Measurements from ENCODE around the gene PRKCA.

Gene PRKCA

GRCh38 chr17:66733759-66734158, 431.3 kb downstream of the PRKCA start:
- no peak for DNase-seq
- intact Hi-C loops (cut with DNase I): no loop called here

GRCh38 chr17:66734186-66734943, 432.0 kb downstream of the PRKCA start:
- intact Hi-C loops (cut with DNase I): no loop called here
- DNase-seq: no peak

- DNase-seq: peak in 41 of 42 donors; percentile 17 to 81 (median 61)
- intact Hi-C loops (cut with DNase I): no loop called here
These were observed 435.1 kb downstream of the PRKCA start for GRCh38 chr17:66737524-66737923.

- no peak for DNase-seq
- intact Hi-C loops (cut with DNase I): no loop called here
These were observed 435.9 kb downstream of the PRKCA start for GRCh38 chr17:66738301-66738700.

- peak in 1 of 42 donors; percentile 15 for DNase-seq
- intact Hi-C loops (cut with DNase I): no loop called here
These were observed 437.1 kb downstream of the PRKCA start for GRCh38 chr17:66739553-66739952.

GRCh38 chr17:66740226-66740625, 437.8 kb downstream of the PRKCA start:
- intact Hi-C loops (cut with DNase I): no loop called here
- no peak for DNase-seq

GRCh38 chr17:66743511-66743910, 441.1 kb downstream of the PRKCA start:
- no peak for DNase-seq
- intact Hi-C loops (cut with DNase I): no loop called here

- intact Hi-C loops (cut with DNase I): no loop called here
- no peak for DNase-seq
These were observed 444.3 kb downstream of the PRKCA start for GRCh38 chr17:66746736-66747135.

GRCh38 chr17:66747578-66748275, 445.3 kb downstream of the PRKCA start:
- DNase-seq: no peak
- intact Hi-C loops (cut with DNase I): no loop called here

- intact Hi-C loops (cut with DNase I): no loop called here
- no peak for DNase-seq
These were observed 446.2 kb downstream of the PRKCA start for GRCh38 chr17:66748578-66748977.

- DNase-seq: no peak
- intact Hi-C loops (cut with DNase I): no loop called here
These were observed 446.9 kb downstream of the PRKCA start for GRCh38 chr17:66749217-66749832.

- intact Hi-C loops (cut with DNase I): no loop called here
- DNase-seq: no peak
These were observed 447.7 kb downstream of the PRKCA start for GRCh38 chr17:66750116-66750515.

- intact Hi-C loops (cut with DNase I): no loop called here
- DNase-seq: no peak
These were observed 448.5 kb downstream of the PRKCA start for GRCh38 chr17:66750781-66751543.

GRCh38 chr17:66751771-66752170, 449.4 kb downstream of the PRKCA start:
- peak in 13 of 42 donors; percentile 18 to 73 (median 40) for DNase-seq
- intact Hi-C loops (cut with DNase I): no loop called here

- intact Hi-C loops (cut with DNase I): no loop called here
- no peak for DNase-seq
These were observed 450.0 kb downstream of the PRKCA start for GRCh38 chr17:66752411-66752810.

- intact Hi-C loops (cut with DNase I): no loop called here
- no peak for DNase-seq
These were observed 450.9 kb downstream of the PRKCA start for GRCh38 chr17:66753126-66753920.

GRCh38 chr17:66755101-66755943, 452.9 kb downstream of the PRKCA start:
- DNase-seq: peak in 41 of 42 donors; percentile 33 to 89 (median 66)
- intact Hi-C loops (cut with DNase I): no loop called here

- intact Hi-C loops (cut with DNase I): no loop called here
- DNase-seq: no peak
These were observed 453.5 kb downstream of the PRKCA start for GRCh38 chr17:66755944-66756290.

Measured in head of caudate nucleus (tissue), 42 donors.